SK-N-SH treated with all-trans-retinoic acid at 6 μM for 48 hours (cell line): ENCODE measurements around the gene IGF1R.

Experiments used
- ARNTL ChIP-seq: fragments of 450-650 bp; formaldehyde crosslinking; IDR thresholded peaks from 2 replicates; pipeline ENCODE4 v1.5.0; 2020; ENCODE audit warnings: low read depth, mild to moderate bottlenecking, moderate library complexity, borderline replicate concordance
- BACH2 ChIP-seq: fragments of 250-450 bp; sonication (Bioruptor Pico); IDR thresholded peaks from 2 replicates; pipeline ENCODE4 v1.9.0; 2021; ENCODE audit warnings: mild to moderate bottlenecking, borderline replicate concordance
- CREB5 ChIP-seq: fragments of 250-450 bp; sonication (Bioruptor Pico); IDR thresholded peaks from 2 replicates; pipeline ENCODE4 v1.5.1; 2020; ENCODE audit warnings: low read depth, mild to moderate bottlenecking, moderate library complexity
- ISL1 ChIP-seq: fragments of 250-450 bp; sonication (Bioruptor Pico); IDR thresholded peaks from 2 replicates; pipeline ENCODE4 v2.1.2; 2022; ENCODE audit warnings: mild to moderate bottlenecking, moderate library complexity
- OSR1 ChIP-seq: fragments of 250-450 bp; sonication (Bioruptor Pico); IDR thresholded peaks from 2 replicates; pipeline ENCODE4 v1.8.0; 2022; ENCODE audit warnings: moderate library complexity, mild to moderate bottlenecking, inconsistent platforms
- PATZ1 ChIP-seq: fragments of 250-450 bp; sonication (Bioruptor Pico); IDR thresholded peaks from 2 replicates; pipeline ENCODE4 v1.8.0; 2020; ENCODE audit warnings: mild to moderate bottlenecking, moderate library complexity, borderline replicate concordance
- POU6F1 ChIP-seq: fragments of 250-450 bp; sonication (Bioruptor Pico); IDR thresholded peaks from 2 replicates; pipeline ENCODE4 v1.8.0; 2021; ENCODE audit warnings: low read depth, mild to moderate bottlenecking, moderate library complexity, borderline replicate concordance
- RARB ChIP-seq: fragments of 250-450 bp; sonication (Bioruptor Pico); IDR thresholded peaks from 2 replicates; pipeline ENCODE4 v1.8.0; 2021; ENCODE audit warnings: mild to moderate bottlenecking, moderate library complexity
- TCF4 ChIP-seq: fragments of 250-450 bp; sonication (Bioruptor Pico); IDR thresholded peaks from 2 replicates; pipeline ENCODE4 v1.8.0; 2021; ENCODE audit warnings: mild to moderate bottlenecking, moderate library complexity, borderline replicate concordance
- TSHZ2 ChIP-seq: fragments of 250-450 bp; sonication (Bioruptor Pico); IDR thresholded peaks from 2 replicates; pipeline ENCODE4 v1.5.0; 2020; ENCODE audit warnings: mild to moderate bottlenecking, moderate library complexity
- ZFP3 ChIP-seq: fragments of 250-450 bp; sonication (Bioruptor Pico); IDR thresholded peaks from 2 replicates; pipeline ENCODE4 v1.5.0; 2020; ENCODE audit warnings: mild to moderate bottlenecking, moderate library complexity
- ZFP30 ChIP-seq: fragments of 450-650 bp; formaldehyde crosslinking; IDR thresholded peaks from 2 replicates; pipeline ENCODE4 v1.5.0; 2022; ENCODE audit warnings: mild to moderate bottlenecking, moderate library complexity
- ZNF565 ChIP-seq: fragments of 450-650 bp; formaldehyde crosslinking; conservative IDR thresholded peaks from 2 replicates; pipeline ENCODE4 v1.5.0; 2020; ENCODE audit warnings: low read depth, mild to moderate bottlenecking, moderate library complexity
- ZNF70 ChIP-seq: fragments of 450-650 bp; formaldehyde crosslinking; IDR thresholded peaks from 2 replicates; pipeline ENCODE4 v1.5.0; 2020; ENCODE audit warnings: mild to moderate bottlenecking, moderate library complexity

- TF ChIP-seq ZNF565 (CRISPR knock-in tag) (no peak), RARB (no peak), ZFP30 (CRISPR knock-in tag) (no peak), ISL1 (no peak), BACH2 (no peak), PATZ1 (CRISPR knock-in tag) (no peak), ZNF70 (CRISPR knock-in tag) (no peak), TSHZ2 (CRISPR knock-in tag) (no peak), ZFP3 (CRISPR knock-in tag) (no peak), POU6F1 (no peak), CREB5 (no peak), ARNTL (CRISPR knock-in tag) (no peak), TCF4 (CRISPR knock-in tag) (no peak), OSR1 (CRISPR knock-in tag) (no peak)
Observed at GRCh38 chr15:98883478-98883877, 235.1 kb downstream of the IGF1R start.
